Fibroblast of villous mesenchyme (primary cell): ENCODE data around the gene NUP155. TPM values are rescaled to one million over a fixed set of nuclear protein-coding genes. Genes with fewer than 3 reads are reported as not detected.
"Not testable (repeated sequence)": the region's sequence is repeated elsewhere in the genome, so short reads cannot be mapped to it uniquely, and the experiment has no call there.

Experiments used
- DNase-seq: peaks from one replicate; pipeline ENCODE4 v3.0.0-alpha.2; 2010; ENCODE audit warnings: low read depth
- H3K4me3 ChIP-seq: 2 replicates; pipeline ENCODE4 v1.5.1; 2011; ENCODE audit warnings: low read depth, mild to moderate bottlenecking, low read length
- total RNA-seq: library from RNA; depleted of rRNA; stranded (reverse); fragments of >200 nt; gene quantifications from 2 replicates; pipeline ENCODE4 v1.2.3, GENCODE V29; 2012
- TF ChIP-seq, protein P1 (sequence below): IDR thresholded peaks from 2 replicates; pipeline ENCODE4 v1.5.1; 2012; ENCODE audit warnings: low read depth, mild to moderate bottlenecking, low read length; ENCODE audit not compliant: insufficient read depth

NUP155 gene
- 32.2 and 41.9 TPM in 2 replicates for total RNA-seq

DNA sequence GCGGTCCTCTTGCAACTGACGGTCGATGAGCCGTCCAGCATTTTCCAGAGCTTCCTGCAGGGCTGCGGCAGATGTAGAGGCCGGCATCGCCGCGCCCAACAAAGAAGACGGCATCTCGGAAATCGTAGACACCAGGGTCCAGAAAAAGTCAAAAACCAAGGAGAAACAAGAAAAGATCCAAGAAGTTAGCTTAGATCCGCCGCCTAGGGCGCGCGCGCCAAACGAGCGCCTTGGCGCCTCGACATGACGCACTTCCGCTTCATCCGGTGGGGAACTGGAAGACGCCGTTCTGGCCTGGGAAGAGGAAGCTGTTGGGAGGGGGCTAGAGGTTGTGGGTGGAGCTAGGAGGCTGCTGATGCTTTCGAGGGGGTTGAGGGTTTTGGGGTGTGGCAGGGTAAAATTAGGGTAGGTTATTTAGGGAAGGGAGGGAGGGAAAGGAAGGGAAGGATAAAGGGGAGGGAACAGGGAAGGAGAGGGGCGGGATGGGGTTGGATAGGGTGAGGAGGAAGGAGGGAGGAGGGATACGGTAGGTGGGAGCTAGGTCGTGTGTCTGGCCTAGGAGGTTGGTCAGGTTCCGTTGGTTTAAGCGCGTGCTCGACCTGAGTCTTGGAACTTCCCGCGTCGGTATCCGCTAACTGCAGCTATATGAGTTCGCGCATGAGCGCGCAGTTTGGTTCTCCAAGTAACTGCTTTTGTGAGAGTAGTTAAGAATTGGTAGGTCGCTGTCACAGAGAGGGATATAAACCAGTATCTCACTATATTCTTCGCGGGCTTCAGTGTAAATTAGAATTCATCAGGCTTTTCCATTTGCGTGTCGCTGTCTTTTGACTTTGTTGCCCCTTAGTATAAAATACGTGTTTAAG is at the start of gene NUP155:
NUP155 (minus strand) TSS at position 243 of the 863 bp plus-strand sequence; CDS start at position 114, 129 bp downstream.
- H3K4me3 ChIP-seq = peak within 1 kb of the TSS; percentile 74
- TF ChIP-seq, protein P1, sequence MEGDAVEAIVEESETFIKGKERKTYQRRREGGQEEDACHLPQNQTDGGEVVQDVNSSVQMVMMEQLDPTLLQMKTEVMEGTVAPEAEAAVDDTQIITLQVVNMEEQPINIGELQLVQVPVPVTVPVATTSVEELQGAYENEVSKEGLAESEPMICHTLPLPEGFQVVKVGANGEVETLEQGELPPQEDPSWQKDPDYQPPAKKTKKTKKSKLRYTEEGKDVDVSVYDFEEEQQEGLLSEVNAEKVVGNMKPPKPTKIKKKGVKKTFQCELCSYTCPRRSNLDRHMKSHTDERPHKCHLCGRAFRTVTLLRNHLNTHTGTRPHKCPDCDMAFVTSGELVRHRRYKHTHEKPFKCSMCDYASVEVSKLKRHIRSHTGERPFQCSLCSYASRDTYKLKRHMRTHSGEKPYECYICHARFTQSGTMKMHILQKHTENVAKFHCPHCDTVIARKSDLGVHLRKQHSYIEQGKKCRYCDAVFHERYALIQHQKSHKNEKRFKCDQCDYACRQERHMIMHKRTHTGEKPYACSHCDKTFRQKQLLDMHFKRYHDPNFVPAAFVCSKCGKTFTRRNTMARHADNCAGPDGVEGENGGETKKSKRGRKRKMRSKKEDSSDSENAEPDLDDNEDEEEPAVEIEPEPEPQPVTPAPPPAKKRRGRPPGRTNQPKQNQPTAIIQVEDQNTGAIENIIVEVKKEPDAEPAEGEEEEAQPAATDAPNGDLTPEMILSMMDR = no peak
- peak; percentile 96 for DNase-seq

- no peak overlapping the region for H3K4me3 ChIP-seq
- no peak for DNase-seq
- TF ChIP-seq, protein P1 = no peak
Observed at GRCh38 chr5:37417347-37417746, 46.4 kb upstream of the NUP155 start.

DNA sequence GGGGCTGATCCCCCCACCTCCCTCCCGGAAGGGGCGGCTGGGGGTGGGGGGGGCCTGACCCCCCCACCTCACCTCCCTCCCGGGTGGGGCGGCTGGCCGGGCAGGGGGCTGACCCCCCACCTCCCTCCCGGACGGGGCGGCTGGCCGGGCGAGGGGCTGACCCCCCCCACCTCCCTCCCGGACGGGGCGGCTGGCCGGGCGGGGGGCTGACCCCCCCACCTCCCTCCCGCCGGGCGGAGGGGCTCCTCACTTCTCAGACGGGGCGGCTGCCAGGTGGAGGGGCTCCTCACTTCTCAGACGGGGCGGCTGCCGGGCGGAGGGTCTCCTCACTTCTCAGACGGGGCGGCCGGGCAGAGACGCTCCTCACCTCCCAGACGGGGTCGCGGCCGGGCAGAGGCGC is 44.5 kb upstream of the NUP155 start:
- not testable (repeated sequence) for H3K4me3 ChIP-seq

GRCh38 chr5:37412515-37412914 is 41.6 kb upstream of the NUP155 start:
- no peak overlapping the region for H3K4me3 ChIP-seq
- no peak for DNase-seq
- TF ChIP-seq, protein P1 = no peak

More for the DNA sequence above, 44.5 kb upstream of the NUP155 start:
- not testable (repeated sequence) for DNase-seq

DNA sequence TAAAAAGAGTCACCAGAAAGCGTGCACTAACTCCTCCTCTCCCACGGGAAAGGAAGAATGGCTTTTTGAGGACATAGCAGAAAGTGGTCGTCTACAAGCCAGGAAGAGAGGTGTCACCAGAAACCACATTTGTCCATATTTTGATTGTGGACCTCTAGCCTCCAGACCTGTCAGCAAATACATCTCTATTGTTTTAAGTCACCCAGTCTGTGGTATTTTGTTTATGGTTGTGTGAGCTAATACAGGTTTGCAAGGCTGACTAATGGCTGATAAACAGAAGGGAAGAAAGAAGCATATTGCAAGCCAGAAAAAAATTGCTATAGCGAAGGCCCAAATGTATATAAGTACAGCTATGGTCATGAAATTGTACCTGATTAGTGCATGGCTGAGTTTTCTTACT is 29.6 kb upstream of the NUP155 start:
- H3K4me3 ChIP-seq = no peak overlapping the region
- DNase-seq = peak; percentile 45
- TF ChIP-seq, protein P1 = no peak

GRCh38 chr5:37396352-37396751 is 25.4 kb upstream of the NUP155 start:
- DNase-seq = no peak
- TF ChIP-seq, protein P1 = no peak
- no peak overlapping the region for H3K4me3 ChIP-seq

- H3K4me3 ChIP-seq = no peak overlapping the region
- DNase-seq = no peak
- TF ChIP-seq, protein P1 = no peak
Observed at GRCh38 chr5:37391591-37391990, 20.7 kb upstream of the NUP155 start.
